Gastrocnemius medialis (tissue), 4 donors: ENCODE data around the gene CIB4. TPM values are rescaled to one million over a fixed set of nuclear protein-coding genes. Genes with fewer than 3 reads are reported as not detected.

Source experiments
- ATAC-seq, 2 donors: fragments of 150-250 bp; one replicate each; pipeline ENCODE4 v1.9.1; 2016
- DNase-seq, 2 donors: peaks; one replicate each; pipeline ENCODE4 v3.0.0-alpha.2; 2019
- H3K27ac ChIP-seq, 4 donors: fragments of 200-600 bp; sonication (generic); 1 replicate in 1 of 4; 2 replicates in 3 of 4; pipeline ENCODE4 v1.5.1; 2016 to 2018; ENCODE audit warnings: mild to moderate bottlenecking in 2 of 4, moderate library complexity in 1 of 4
- H3K27me3 ChIP-seq, 3 donors: fragments of 200-600 bp; sonication (generic) in 2 of 3; 1 replicate in 1 of 3; 2 replicates in 2 of 3; pipeline versions ENCODE4 v1.5.1 to v1.6.0; 2016 to 2019; ENCODE audit warnings: mild to moderate bottlenecking in 1 of 3, moderate library complexity in 1 of 3
- H3K36me3 ChIP-seq, 2 donors: fragments of 200-600 bp; sonication (generic) in 1 of 2; one replicate each; pipeline ENCODE4 v1.5.1; 2017 to 2018
- H3K4me1 ChIP-seq, 2 donors: fragments of 200-600 bp; sonication (generic) in 1 of 2; one replicate each; pipeline ENCODE4 v1.5.1; 2016 to 2017; ENCODE audit warnings: mild to moderate bottlenecking in 2 of 2
- H3K4me3 ChIP-seq, 4 donors: fragments of 200-600 bp; sonication (generic) in 3 of 4; 1 replicate in 1 of 4; 2 replicates in 3 of 4; pipeline ENCODE4 v1.5.1; 2016 to 2019; ENCODE audit warnings: mild to moderate bottlenecking in 2 of 4
- H3K9me3 ChIP-seq, 3 donors: fragments of 200-600 bp; sonication (generic) in 2 of 3; 1 replicate in 1 of 3; 2 replicates in 2 of 3; pipeline ENCODE4 v1.5.1; 2016 to 2019
- POLR2A ChIP-seq, 2 donors: fragments of 450-650 bp; IDR thresholded peaks; one replicate each; pipeline ENCODE4 v1.6.1; 2017; ENCODE audit warnings: antibody characterized with exemption in 2 of 2, mild to moderate bottlenecking in 2 of 2, moderate library complexity in 2 of 2
- in situ Hi-C, 4 donors: fragments of 200-750 bp; cut with MboI; loops; one replicate each; pipeline versions ENCODE4 v1.15.0 to v1.8.0; 2017; ENCODE audit warnings: low sequenced_read_pairs in 4 of 4
- intact Hi-C: fragments of 100-400 bp; cut with DNase I; formaldehyde crosslinking; loops from one replicate; pipeline ENCODE4 v1.15.1; 2023; ENCODE audit warnings: low total_unique reads
- total RNA-seq, 4 donors: library from RNA; depleted of rRNA; stranded (reverse); fragments of >200 nt; gene quantifications; one replicate each; pipeline versions ENCODE4 v1.1.0 to v1.2.3, GENCODE V29; 2016
- TF ChIP-seq, protein P1 (sequence below), 5 experiments: fragments of 450-650 bp in 3 of 5; fragments of 200-600 bp in 2 of 5; sonication (generic) in 2 of 5; IDR thresholded peaks in 4 of 5; conservative IDR thresholded peaks in 1 of 5; 1 replicate in 4 of 5; 2 replicates in 1 of 5; pipeline ENCODE4 v1.5.1; 2016 to 2019; ENCODE audit warnings: antibody characterized with exemption in 5 of 5, mild to moderate bottlenecking in 3 of 5, moderate library complexity in 3 of 5

CIB4 gene
- total RNA-seq, 4 donors from 2014 or later = not detected

GRCh38 chr2:26672112-26672817, 31.1 kb upstream of the CIB4 start:
- intact Hi-C loops (no loop called here), in situ Hi-C loops (no loop called here)
- Histone ChIP-seq H3K27ac (no peak overlapping the region), H3K4me3 (no peak overlapping the region), H3K9me3 (no peaks in the 10 kb centered on the region), H3K36me3 (no peaks in the 10 kb centered on the region), H3K4me1 (no peaks in the 10 kb centered on the region), H3K27me3 (peaks cover 0 to 10% (median 0%) of the 10 kb centered on the region in 3 donors)
- ATAC-seq (no peak), DNase-seq (no peak)
- TF ChIP-seq POLR2A (IDR thresholded peaks at IDR 0.05) = no peak
- TF ChIP-seq, protein P1, sequence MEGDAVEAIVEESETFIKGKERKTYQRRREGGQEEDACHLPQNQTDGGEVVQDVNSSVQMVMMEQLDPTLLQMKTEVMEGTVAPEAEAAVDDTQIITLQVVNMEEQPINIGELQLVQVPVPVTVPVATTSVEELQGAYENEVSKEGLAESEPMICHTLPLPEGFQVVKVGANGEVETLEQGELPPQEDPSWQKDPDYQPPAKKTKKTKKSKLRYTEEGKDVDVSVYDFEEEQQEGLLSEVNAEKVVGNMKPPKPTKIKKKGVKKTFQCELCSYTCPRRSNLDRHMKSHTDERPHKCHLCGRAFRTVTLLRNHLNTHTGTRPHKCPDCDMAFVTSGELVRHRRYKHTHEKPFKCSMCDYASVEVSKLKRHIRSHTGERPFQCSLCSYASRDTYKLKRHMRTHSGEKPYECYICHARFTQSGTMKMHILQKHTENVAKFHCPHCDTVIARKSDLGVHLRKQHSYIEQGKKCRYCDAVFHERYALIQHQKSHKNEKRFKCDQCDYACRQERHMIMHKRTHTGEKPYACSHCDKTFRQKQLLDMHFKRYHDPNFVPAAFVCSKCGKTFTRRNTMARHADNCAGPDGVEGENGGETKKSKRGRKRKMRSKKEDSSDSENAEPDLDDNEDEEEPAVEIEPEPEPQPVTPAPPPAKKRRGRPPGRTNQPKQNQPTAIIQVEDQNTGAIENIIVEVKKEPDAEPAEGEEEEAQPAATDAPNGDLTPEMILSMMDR (IDR thresholded peaks at IDR 0.05 in 4 of 5, conservative IDR thresholded peaks at IDR 0.05 in 1 of 5) = no peak

- Histone ChIP-seq H3K36me3 (no peaks in the 10 kb centered on the region), H3K9me3 (no peaks in the 10 kb centered on the region), H3K27me3 (peaks cover 0 to 10% (median 0%) of the 10 kb centered on the region in 3 donors), H3K27ac (no peak overlapping the region), H3K4me3 (no peak overlapping the region), H3K4me1 (no peaks in the 10 kb centered on the region)
- ATAC-seq (no peak), DNase-seq (no peak)
- intact Hi-C loops (no loop called here), in situ Hi-C loops (no loop called here)
- TF ChIP-seq, protein P1 (IDR thresholded peaks at IDR 0.05 in 4 of 5, conservative IDR thresholded peaks at IDR 0.05 in 1 of 5) = no peak
- no peak for TF ChIP-seq POLR2A (IDR thresholded peaks at IDR 0.05)
Observed at GRCh38 chr2:26671691-26672090, 30.5 kb upstream of the CIB4 start.

DNA sequence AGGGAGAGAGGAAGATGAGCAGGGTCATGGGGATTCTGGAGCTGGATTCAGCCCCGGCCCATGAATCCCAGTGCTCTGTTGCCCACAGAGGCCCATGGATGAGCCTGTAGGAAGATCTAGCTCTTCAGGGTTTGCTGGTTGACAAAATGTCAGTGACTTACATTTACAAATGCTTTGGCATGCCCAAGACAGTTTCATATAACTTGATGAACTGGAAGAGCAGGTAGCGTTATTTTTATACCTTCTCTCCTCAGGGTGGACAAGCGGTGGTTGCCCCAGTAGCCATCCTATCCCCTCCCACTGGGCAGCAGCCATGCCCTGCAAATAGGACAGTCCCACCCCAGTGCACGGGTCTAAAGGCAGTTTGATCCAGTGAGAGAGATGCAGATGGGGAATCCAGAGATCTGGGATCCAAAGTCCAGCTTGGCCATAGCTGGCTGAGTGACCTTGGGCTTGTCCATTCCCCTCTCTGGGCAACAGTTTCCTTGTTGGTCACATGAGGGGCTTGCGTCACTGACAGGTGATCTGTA, 29.8 kb upstream of the CIB4 start:
- DNase-seq = no peak
- no peak for ATAC-seq
- no peak overlapping the region for H3K27ac ChIP-seq
- no peak overlapping the region for H3K4me3 ChIP-seq
- no peaks in the 10 kb centered on the region for H3K4me1 ChIP-seq
- no peaks in the 10 kb centered on the region for H3K9me3 ChIP-seq
- intact Hi-C loops = no loop called here
- H3K36me3 ChIP-seq = no peaks in the 10 kb centered on the region
- TF ChIP-seq, protein P1 (IDR thresholded peaks at IDR 0.05 in 4 of 5, conservative IDR thresholded peaks at IDR 0.05 in 1 of 5) = no peak
- no peak for TF ChIP-seq POLR2A (IDR thresholded peaks at IDR 0.05)
- peaks cover 0 to 10% (median 0%) of the 10 kb centered on the region in 3 donors for H3K27me3 ChIP-seq
- in situ Hi-C loops = no loop called here

DNA sequence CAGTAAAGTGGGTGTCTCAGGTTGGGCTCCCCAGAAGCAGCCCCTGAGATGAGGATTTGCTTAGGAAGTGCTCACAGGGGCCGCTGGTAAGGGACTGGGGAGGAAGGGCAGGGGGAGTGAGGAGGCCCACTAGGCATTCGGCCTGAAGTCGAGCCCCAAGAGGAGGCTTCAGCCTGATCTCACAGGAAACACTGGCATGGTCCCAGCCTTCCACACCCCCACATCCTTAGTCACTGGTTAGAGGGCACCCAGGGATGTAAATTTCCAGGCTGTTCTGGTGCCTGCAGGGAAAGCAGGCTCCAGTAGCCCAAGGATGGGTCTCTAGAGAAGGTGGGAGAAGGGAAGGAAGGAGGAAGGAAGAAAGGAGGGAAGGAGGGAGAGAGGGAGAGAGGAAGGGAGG, 29.0 kb upstream of the CIB4 start:
- Histone ChIP-seq H3K27me3 (peaks cover 0 to 10% (median 5%) of the 10 kb centered on the region in 3 donors), H3K4me1 (no peaks in the 10 kb centered on the region), H3K36me3 (no peaks in the 10 kb centered on the region), H3K9me3 (no peaks in the 10 kb centered on the region), H3K4me3 (no peak overlapping the region), H3K27ac (no peak overlapping the region)
- DNase-seq (no peak), ATAC-seq (no peak)
- in situ Hi-C loops (no loop called here), intact Hi-C loops (no loop called here)
- TF ChIP-seq, protein P1 (IDR thresholded peaks at IDR 0.05 in 4 of 5, conservative IDR thresholded peaks at IDR 0.05 in 1 of 5) = no peak
- TF ChIP-seq POLR2A (IDR thresholded peaks at IDR 0.05) = no peak
